ENCODE data around the gene ELF1. TPM values are rescaled to one million over a fixed set of nuclear protein-coding genes. Genes with fewer than 3 reads are reported as not detected.
"Not testable (repeated sequence)": the region's sequence is repeated elsewhere in the genome, so short reads cannot be mapped to it uniquely, and the experiment has no call there.

The ELF1 gene
- total RNA-seq, 1 experiment from 2014 or later: 28.5 TPM

GRCh38 chr13:40920826-40921225 is 98.3 kb downstream of the ELF1 start:
- ATAC-seq (no peak), DNase-seq (ENCODE audit: low read depth, low spot score) (no peak)
- BruUV-seq (replicated peaks): no TSS peak
- Histone ChIP-seq H3K4me3 (ENCODE audit: low read depth in 2 of 2, low read length in 2 of 2) (peak overlapping the region; percentile 77 to 92), H3K9me3 (ENCODE audit: control insufficient read depth, insufficient read depth, low read depth, low read length) (no peaks in the 10 kb centered on the region), H3K36me3 (ENCODE audit: control insufficient read depth, insufficient read depth, low read length) (no peaks in the 10 kb centered on the region), H3K27ac (ENCODE audit: low read length) (peak overlapping the region; percentile 90), H3K27me3 (ENCODE audit: control insufficient read depth, insufficient read depth, low read length) (no peaks in the 10 kb centered on the region), H3K4me1 (ENCODE audit: control insufficient read depth, insufficient read depth, low read length) (peaks cover 12% of the 10 kb centered on the region)
- TF ChIP-seq TCF7L2 (IDR thresholded peaks at IDR 0.05; ENCODE audit: low read depth, low read length) (no peak), REST (IDR thresholded peaks at IDR 0.05; ENCODE audit: insufficient read depth in 1 of 2, low read depth in 2 of 2, low read length in 1 of 2) (no peak), SIN3A (IDR thresholded peaks at IDR 0.05; ENCODE audit: borderline replicate concordance, insufficient read depth, low read depth, low read length) (no peak), CTCF (IDR thresholded peaks at IDR 0.05) (no peak), POLR2AphosphoS5 (IDR thresholded peaks at IDR 0.05; ENCODE audit: low read depth, low read length) (no peak)
- intact Hi-C loops (cut with micrococcal nuclease; ENCODE audit: unreplicated experiment): no loop called here
- in situ Hi-C loops (cut with HindIII; ENCODE audit: low pct_unique_long_range_greater_than_20kb, low sequenced_read_pairs): no loop called here
- CTCF ChIA-PET: interaction anchor here (2.2 kb wide), 1 partner anchor 134 kb away, joined by 8 read pairs; no protein-coding TSS in a partner anchor
- POLR2A ChIA-PET: no interaction called here

- H3K4me3 ChIP-seq (ENCODE audit: low read depth in 2 of 2, low read length in 2 of 2); H3K27ac ChIP-seq (ENCODE audit: low read length); H3K9me3 ChIP-seq (ENCODE audit: control insufficient read depth, insufficient read depth, low read depth, low read length); DNase-seq (ENCODE audit: low read depth, low spot score); POLR2A ChIA-PET; H3K27me3 ChIP-seq (ENCODE audit: control insufficient read depth, insufficient read depth, low read length); CTCF ChIA-PET; ATAC-seq; intact Hi-C loops (cut with micrococcal nuclease; ENCODE audit: unreplicated experiment); in situ Hi-C loops (cut with HindIII; ENCODE audit: low pct_unique_long_range_greater_than_20kb, low sequenced_read_pairs); BruUV-seq (replicated peaks); H3K36me3 ChIP-seq (ENCODE audit: control insufficient read depth, insufficient read depth, low read length): not testable (repeated sequence)
- peaks cover 12% of the 10 kb centered on the region for H3K4me1 ChIP-seq (ENCODE audit: control insufficient read depth, insufficient read depth, low read length)
Measured at GRCh38 chr13:40919901-40920300, 99.2 kb downstream of the ELF1 start.

- no peak for TF ChIP-seq POLR2AphosphoS5 (IDR thresholded peaks at IDR 0.05; ENCODE audit: low read depth, low read length)
- no peak for TF ChIP-seq TCF7L2 (IDR thresholded peaks at IDR 0.05; ENCODE audit: low read depth, low read length)
- TF ChIP-seq REST (IDR thresholded peaks at IDR 0.05; ENCODE audit: insufficient read depth in 1 of 2, low read depth in 2 of 2, low read length in 1 of 2): no peak
- no peak for TF ChIP-seq CTCF (IDR thresholded peaks at IDR 0.05)
- no peak for TF ChIP-seq SIN3A (IDR thresholded peaks at IDR 0.05; ENCODE audit: borderline replicate concordance, insufficient read depth, low read depth, low read length)
- H3K9me3 ChIP-seq (ENCODE audit: control insufficient read depth, insufficient read depth, low read depth, low read length): no peaks in the 10 kb centered on the region
- H3K36me3 ChIP-seq (ENCODE audit: control insufficient read depth, insufficient read depth, low read length): no peaks in the 10 kb centered on the region
- CTCF ChIA-PET: no interaction called here
- H3K4me3 ChIP-seq (ENCODE audit: low read depth in 2 of 2, low read length in 2 of 2): no peak overlapping the region
- in situ Hi-C loops (cut with HindIII; ENCODE audit: low pct_unique_long_range_greater_than_20kb, low sequenced_read_pairs): no loop called here
- H3K4me1 ChIP-seq (ENCODE audit: control insufficient read depth, insufficient read depth, low read length): peaks cover 7% of the 10 kb centered on the region
- H3K27ac ChIP-seq (ENCODE audit: low read length): no peak overlapping the region
- no TSS peak for BruUV-seq (replicated peaks)
- intact Hi-C loops (cut with micrococcal nuclease; ENCODE audit: unreplicated experiment): no loop called here
- no peak for ATAC-seq
- H3K27me3 ChIP-seq (ENCODE audit: control insufficient read depth, insufficient read depth, low read length): no peaks in the 10 kb centered on the region
- DNase-seq (ENCODE audit: low read depth, low spot score): no peak
- POLR2A ChIA-PET: no interaction called here
Measured at GRCh38 chr13:40916207-40916998, 102.7 kb downstream of the ELF1 start.

All from Panc1 (cell line).